ENCODE results near the gene TBC1D21.

TBC1D21 gene

GRCh38 chr15:73862276-73862675 is 11.1 kb upstream of the TBC1D21 start:
- no peak for DNase-seq

DNA sequence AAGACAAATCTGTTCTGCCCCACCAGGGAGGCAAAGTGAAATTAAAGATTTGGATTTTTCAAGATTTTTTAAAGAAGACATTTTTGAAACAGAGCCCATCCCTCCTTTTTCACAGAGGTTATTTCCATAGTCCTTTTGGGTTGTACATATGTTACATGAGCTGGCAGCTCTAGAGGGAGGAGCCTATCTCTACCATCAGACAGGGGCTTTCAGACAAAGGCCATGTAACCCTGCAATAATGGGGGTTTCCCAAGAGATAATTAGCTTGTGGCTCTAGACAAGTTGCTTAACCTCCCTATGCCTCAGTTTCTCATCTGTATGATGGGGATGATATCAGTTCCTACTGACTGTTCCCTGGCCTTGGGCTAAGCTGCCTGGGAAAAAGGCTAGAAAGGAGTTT is 8.0 kb upstream of the TBC1D21 start:
- DNase-seq, result no peak

DNA sequence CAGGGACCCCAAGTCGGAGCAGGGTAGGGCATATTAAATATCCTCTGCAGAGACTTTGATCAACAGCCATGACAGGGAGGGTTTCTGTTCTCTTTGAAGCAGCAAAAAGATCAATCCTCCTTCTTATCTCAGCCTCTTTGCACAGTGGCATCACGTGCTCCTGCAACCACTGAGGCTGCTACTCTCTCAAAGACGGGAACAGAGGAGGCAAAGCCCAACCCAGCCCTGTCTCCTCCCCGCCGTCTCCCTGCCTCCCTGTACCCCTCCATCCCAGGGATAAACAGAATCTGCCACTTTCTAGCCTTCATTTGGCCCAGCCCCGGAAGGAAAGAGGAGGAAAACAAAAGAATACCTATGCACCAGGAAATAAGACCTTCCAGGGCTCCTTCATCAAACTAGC is 7.5 kb upstream of the TBC1D21 start:
- DNase-seq, result no peak

GRCh38 chr15:73866481-73866880 is 6.9 kb upstream of the TBC1D21 start:
- no peak for DNase-seq

GRCh38 chr15:73866881-73867410 is 6.4 kb upstream of the TBC1D21 start:
- DNase-seq, result no peak

GRCh38 chr15:73867426-73867825 is 5.9 kb upstream of the TBC1D21 start:
- no peak for DNase-seq

GRCh38 chr15:73867956-73868355 is 5.4 kb upstream of the TBC1D21 start:
- DNase-seq, result no peak

GRCh38 chr15:73869216-73869995 is 4.0 kb upstream of the TBC1D21 start:
- no peak for DNase-seq

DNA sequence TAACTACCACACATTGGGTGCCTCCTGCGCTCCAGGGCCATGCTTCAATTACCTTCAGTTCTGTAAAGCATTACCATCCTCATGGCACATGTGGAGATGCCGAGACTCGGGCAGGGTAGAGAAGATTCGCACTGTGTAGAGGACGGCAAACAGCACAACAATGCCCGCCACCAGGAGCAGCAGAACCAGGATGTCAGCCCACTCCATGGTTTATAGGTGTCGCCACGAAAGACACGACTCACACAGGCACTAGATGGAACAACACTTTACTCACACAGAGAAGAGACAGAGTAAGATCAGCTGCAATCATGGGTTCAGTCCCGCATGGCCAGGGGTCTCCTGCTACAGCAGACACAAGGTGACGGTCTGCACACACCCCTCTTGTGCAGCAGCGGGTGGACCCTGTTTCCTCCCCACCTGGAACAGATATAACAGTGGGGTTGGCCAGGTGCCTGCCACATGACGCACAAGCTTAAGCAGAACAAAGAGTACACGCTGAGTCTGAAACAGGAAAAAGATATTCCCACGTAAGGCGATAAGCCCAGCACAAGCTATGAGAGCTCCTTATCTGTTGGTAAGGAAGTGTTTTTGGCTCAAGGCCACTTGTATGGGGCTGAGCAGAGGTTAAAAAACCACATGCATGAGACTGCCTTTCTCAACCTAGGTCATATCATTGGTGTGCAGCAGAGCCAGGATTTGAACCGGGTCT is 2.5 kb upstream of the TBC1D21 start:
- DNase-seq, result no peak

- DNase-seq, result no peak
These were observed 1.0 kb upstream of the TBC1D21 start for GRCh38 chr15:73872346-73872745.

DNA sequence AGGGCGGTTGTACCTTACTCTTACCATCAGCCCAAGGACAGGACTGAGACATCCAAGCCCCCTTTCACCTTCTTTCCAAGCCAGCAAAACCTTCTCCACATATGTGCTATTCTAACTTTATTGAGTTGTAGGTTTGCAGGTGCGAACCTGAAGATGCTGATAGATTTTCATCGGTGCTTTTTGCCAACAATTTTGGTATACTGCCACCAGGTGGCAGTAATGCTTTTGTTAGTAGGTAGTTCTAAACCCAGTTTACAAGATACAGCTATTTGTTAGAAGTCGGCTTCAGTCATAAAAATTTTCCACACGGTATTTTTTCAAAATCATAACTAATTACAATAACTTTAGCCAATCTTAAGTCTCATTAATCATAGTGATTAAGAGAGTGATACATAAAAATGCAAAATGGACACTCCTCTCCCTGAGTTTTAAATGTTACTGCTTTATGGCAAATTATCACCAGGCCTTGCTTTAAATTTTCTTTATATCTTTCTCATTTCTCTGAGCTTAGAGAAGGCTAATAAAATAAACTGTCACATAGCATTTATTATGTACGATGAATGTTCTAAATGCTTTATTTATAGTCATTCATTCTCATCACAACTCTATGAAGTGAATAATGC is 636 bp downstream of the TBC1D21 start:
- DNase-seq, result peak; percentile 56

- DNase-seq, result no peak
These were observed 6.1 kb downstream of the TBC1D21 start for GRCh38 chr15:73879426-73879825.

- DNase-seq, result no peak
These were observed 8.4 kb downstream of the TBC1D21 start for GRCh38 chr15:73881579-73882320.

DNA sequence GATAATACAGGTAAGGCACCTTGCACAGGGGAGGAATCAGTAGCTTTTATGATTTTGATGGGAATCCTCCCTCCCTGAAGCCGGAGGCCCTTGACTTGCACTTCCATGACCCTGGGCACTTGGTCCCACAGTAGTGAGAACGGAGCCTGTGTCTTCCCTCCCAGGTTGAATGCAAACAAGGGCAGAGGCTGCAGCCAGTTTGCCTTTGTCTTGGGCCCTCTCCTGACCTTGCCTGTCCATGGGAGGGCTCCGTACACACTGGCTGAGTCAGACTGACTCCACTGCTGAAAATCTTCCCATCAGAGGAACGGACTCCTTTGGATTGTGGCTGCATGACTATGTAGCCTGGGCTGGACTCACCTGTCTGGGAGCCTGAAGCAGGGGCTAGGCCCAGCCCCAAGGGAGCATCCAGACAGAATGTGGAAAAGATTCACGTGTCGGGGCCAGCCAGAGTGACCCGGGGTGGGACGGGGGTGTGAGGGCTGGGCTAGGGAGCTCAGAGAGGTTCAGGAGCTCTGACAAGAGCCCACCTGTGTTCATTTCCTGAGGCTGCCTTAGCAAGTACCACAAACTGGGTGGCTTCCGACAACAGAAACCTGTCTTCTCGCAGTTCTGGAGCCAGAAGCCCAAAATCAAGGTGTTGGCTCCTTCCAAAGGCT is 9.5 kb downstream of the TBC1D21 start:
- no peak for DNase-seq

DNA sequence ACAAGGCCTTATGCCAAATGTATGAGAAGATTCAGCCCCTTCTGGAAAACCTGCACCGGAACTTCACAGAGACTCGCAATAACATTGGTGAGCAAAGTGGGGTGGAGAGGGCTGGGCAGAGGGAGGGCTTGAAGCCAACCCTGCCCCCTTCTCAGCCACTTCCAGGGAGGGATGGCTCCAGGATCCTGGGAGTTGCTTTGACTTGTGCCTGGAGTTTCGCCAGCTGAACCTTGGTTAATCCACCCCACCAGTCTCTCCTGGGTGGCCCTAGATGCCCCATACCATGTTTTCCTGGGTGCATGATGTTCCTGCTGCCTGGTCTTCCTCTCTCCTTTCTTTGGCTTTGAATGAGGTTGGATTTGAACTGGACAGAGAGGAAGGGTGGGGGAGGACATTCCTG is 10.8 kb downstream of the TBC1D21 start:
- DNase-seq, result no peak

- DNase-seq, result no peak
These were observed 12.8 kb downstream of the TBC1D21 start for GRCh38 chr15:73885954-73886700.

DNA sequence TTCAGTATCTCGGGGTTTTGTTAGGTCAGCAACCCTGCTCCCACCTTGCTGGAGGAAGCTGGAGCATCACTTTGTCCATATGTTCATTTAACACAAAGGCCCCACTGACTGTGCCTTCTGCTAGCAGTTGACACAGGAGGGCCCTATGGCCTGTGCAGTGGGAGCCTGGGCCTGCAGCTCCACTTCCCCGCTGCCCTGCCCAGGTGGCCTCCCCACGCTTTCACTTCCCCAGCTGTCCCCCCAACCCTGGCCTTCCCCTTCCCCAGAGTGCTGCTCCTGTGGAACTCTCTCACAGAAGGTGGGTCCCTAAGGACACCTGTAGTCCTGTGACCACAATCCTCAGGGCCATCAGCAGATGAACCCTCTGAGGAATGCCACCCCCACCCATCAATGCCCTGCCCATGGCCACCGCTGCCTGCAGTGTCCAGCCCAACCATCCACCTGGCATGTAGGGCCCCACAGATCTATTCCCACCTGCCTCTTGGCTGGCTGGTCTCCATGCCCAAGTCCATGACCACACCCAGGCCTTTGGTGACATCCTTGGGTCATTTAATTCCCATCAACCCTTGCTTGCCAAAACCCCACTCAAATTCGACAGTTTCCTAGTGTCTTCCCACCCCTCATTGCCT is 13.5 kb downstream of the TBC1D21 start:
- no peak for DNase-seq

- no peak for DNase-seq
These were observed 14.1 kb downstream of the TBC1D21 start for GRCh38 chr15:73887481-73887880.

GRCh38 chr15:73888224-73889041 is 15.1 kb downstream of the TBC1D21 start:
- DNase-seq, result no peak

GRCh38 chr15:73889053-73889761 is 15.8 kb downstream of the TBC1D21 start:
- no peak for DNase-seq

All from CD4-positive, alpha-beta T cell treated with Interleukin-17A for 1 hour (primary cell).